Measurements from ENCODE around the gene C1QL2. TPM values are rescaled to one million over a fixed set of nuclear protein-coding genes. Genes with fewer than 3 reads are reported as not detected.

The C1QL2 gene
- total RNA-seq, 3 donors from 2014 or later = not detected

DNA sequence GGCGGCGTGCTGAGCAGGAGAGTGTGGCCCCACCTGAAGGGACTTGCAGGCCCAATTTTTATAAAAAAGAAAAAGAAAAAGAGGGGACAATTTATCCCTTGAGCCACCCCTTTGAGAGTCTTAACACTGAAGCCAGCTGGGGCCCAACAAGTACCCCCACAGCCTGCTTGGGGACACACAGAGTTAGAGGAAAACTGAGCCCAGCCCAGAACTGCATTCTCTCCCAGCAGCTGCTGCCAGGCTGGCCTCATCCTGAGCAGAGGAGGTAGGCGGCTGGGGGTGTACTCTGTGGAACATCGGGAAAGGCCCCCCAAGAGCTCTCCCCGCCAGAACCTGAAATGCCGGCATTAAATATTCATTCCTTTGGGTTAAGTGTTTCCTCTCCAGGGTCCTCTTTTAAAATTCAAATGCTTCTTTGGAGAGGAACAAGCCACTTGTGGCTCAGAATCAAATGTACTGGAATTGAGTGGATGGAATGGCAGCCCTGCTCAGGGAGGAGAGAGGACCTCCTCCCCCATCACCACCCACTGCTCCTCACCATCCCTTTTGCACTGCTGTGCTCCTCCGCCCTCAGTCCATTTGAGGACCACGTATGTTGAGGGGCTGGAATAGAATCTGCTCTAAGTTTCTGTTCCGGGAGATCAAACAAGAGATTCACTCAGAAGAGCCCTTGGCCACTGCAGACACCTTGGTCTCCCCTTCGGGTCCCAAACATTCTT is 45.6 kb downstream of the C1QL2 start:
- peaks cover 15% of the 10 kb centered on the region for H3K9me3 Mint-ChIP-seq
- ATAC-seq (no peak), DNase-seq (no peak)

DNA sequence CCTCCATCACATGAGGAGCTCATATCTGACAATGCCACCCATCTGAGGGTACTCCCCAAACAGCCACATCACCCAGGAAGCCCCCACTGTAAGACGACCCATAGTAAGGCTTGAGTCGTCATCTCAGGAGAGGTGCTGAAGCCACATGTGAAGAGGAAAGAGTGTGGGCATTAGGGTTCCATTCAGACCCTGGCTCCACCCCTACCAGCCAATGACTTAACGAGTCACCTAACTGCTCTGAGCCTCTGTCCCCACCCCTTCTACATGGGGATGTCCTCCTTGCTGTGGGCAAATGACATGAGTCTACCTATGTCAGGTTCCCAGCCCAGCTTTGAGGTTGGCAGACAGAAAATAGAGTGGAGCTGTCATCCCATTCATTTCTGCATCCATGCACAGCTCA is 46.3 kb downstream of the C1QL2 start:
- Mint-ChIP-seq H3K4me1 (ENCODE audit: low read depth) (no peaks in the 10 kb centered on the region), H3K4me3 (no peak overlapping the region), H3K9me3 (peaks cover 20% of the 10 kb centered on the region), H3K27me3 (ENCODE audit: low read depth) (peaks cover 12% of the 10 kb centered on the region), H3K36me3 (ENCODE audit: insufficient read depth) (peaks cover 2% of the 10 kb centered on the region)
- ATAC-seq (no peak), DNase-seq (no peak)

More for the DNA sequence above, 45.6 kb downstream of the C1QL2 start:
- Mint-ChIP-seq H3K27me3 (ENCODE audit: low read depth) (peaks cover 10% of the 10 kb centered on the region), H3K4me3 (no peak overlapping the region), H3K36me3 (ENCODE audit: insufficient read depth) (peaks cover 2% of the 10 kb centered on the region), H3K4me1 (ENCODE audit: low read depth) (no peaks in the 10 kb centered on the region)

DNA sequence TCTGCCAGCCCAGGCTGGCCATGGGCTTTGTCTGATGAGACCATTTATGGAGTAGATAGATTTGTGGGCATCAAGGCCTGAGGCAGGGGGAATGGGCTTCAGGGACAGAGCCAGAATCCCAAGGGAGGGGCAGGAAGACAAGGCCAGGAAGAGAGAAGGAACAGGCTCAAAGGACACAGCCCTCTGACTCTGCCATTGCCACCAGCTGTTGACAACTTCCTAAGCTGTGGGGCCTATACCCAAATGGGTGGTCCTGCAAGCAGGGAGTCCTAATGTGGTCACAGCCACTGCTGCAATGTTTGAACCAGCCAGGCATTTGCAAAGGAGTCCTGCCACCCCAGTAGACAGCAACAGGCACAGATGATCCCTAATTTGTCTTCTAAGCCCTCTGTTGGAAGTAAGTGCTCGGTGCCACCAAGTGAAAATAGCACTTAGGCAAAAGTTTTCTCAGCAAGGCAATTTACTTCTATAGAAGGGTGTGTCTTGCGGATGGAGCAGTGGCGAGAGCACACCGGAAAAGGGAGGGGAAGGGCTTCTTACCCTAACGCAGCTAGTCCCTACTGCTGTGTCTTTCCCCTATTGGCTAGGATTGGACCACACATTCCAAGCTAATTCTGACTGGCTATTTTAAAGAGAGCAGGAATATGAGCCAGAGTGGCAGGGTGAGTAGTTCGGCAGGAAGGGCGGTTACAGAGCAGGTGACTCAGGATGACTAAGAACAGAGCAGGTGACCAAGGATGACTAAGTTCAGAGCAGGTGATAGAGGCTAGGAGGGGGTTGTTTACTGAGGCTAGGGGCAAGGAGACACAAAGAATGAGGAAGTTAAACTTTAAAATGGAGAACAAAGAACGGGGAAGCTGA is 47.2 kb downstream of the C1QL2 start:
- no peak for DNase-seq
- peaks cover 2% of the 10 kb centered on the region for H3K36me3 Mint-ChIP-seq (ENCODE audit: insufficient read depth)
- no peaks in the 10 kb centered on the region for H3K4me1 Mint-ChIP-seq (ENCODE audit: low read depth)
- H3K27me3 Mint-ChIP-seq (ENCODE audit: low read depth) = peaks cover 15% of the 10 kb centered on the region
- H3K4me3 Mint-ChIP-seq = no peak overlapping the region
- H3K9me3 Mint-ChIP-seq = peaks cover 23% of the 10 kb centered on the region
- no peak for ATAC-seq

DNA sequence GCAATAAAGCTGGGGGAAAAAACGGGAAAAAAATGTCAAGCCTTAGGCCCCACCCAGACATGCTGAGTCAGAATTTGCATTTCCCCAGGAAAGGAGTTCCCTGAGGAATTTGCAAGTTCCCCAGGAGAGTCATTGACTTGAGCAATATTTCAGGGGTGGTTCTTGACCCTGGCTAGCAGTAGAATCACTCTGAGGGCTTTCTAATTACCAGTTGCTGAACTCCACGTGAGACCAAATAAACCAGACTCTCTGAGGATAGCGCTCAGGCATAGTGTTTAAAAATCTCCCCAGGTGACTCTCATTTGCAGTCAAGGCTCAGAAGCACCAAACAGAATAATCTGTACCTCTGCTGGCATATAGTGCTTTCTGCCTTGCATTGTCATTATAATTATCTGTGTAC is 48.7 kb downstream of the C1QL2 start:
- ATAC-seq (no peak), DNase-seq (no peak)
- H3K4me1 Mint-ChIP-seq (ENCODE audit: low read depth) = no peaks in the 10 kb centered on the region
- H3K4me3 Mint-ChIP-seq = no peak overlapping the region
- H3K9me3 Mint-ChIP-seq = peaks cover 23% of the 10 kb centered on the region
- peaks cover 13% of the 10 kb centered on the region for H3K27me3 Mint-ChIP-seq (ENCODE audit: low read depth)
- H3K36me3 Mint-ChIP-seq (ENCODE audit: insufficient read depth) = peaks cover 2% of the 10 kb centered on the region

DNA sequence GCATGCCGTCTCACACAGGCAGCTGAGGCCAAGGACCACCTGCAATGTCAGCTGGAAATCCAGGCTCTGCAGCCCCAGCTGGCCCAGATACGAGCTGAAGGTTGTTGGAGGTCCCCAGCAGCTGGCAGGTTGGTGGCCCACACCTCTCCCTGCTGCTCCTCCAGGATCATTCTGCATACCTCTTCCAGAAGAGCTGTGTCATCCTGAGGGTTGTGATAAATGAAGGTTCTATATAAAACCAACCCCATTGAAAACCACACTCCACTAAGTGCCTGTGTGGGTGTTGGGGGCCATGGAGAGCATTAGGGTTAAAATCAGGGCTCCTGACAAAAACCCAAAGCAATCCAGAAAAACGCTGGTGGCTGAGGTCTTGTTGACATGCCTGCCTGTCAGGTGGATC is 50.4 kb downstream of the C1QL2 start:
- DNase-seq = no peak
- H3K4me3 Mint-ChIP-seq = no peak overlapping the region
- peaks cover 6% of the 10 kb centered on the region for H3K27me3 Mint-ChIP-seq (ENCODE audit: low read depth)
- no peaks in the 10 kb centered on the region for H3K4me1 Mint-ChIP-seq (ENCODE audit: low read depth)
- peaks cover 2% of the 10 kb centered on the region for H3K36me3 Mint-ChIP-seq (ENCODE audit: insufficient read depth)
- ATAC-seq = no peak
- peaks cover 30% of the 10 kb centered on the region for H3K9me3 Mint-ChIP-seq

DNA sequence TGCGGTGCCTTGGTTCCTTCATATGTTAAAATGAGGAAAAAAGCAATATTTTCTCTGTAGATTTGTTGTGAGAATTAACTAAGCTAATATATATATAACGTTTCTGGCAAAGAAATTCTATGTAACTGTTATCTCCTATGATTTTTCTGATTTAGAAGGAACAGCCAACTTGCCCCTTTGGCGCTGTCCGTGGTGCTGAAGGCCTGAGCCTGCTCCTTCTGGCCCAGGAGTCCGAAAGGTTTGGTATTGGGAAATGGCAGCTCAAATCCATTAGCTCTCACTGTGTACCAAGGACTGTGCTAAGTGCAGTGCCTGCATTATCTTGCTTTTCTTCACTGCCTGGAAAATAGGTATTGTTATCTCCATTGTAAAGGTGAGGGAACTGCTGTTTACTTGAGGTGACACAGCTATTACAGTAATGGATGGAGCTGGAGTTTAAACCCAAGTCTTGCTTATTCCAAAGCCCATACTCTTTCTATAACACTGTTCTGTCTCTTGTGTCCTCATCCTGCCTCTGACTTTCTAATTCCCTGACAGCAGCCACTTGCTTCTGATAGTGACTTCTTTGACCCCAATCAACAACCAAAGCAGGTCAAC is 52.2 kb downstream of the C1QL2 start:
- H3K4me3 Mint-ChIP-seq = no peak overlapping the region
- DNase-seq = no peak
- no peak for ATAC-seq
- no peaks in the 10 kb centered on the region for H3K4me1 Mint-ChIP-seq (ENCODE audit: low read depth)
- peaks cover 5% of the 10 kb centered on the region for H3K27me3 Mint-ChIP-seq (ENCODE audit: low read depth)
- H3K36me3 Mint-ChIP-seq (ENCODE audit: insufficient read depth) = no peaks in the 10 kb centered on the region
- peaks cover 31% of the 10 kb centered on the region for H3K9me3 Mint-ChIP-seq

Other genes with a start within 250 kb of the C1QL2 start
- under 1 TPM in 2 of 3 donors, not detected in 1; 0.22 to 0.56 TPM for gene MARCO, start 216.6 kb downstream of the C1QL2 start, total RNA-seq
- under 1 TPM; 0.15 to 0.24 (median 0.18) TPM for gene STEAP3, start 65.1 kb upstream of the C1QL2 start, total RNA-seq
- gene C2orf76, start 208.1 kb upstream of the C1QL2 start, total RNA-seq = 10 to 100 TPM; 10.7 to 12.6 (median 10.9) TPM
- 10 to 100 TPM; 89.7 to 99.8 (median 93.8) TPM for gene DBI, start 208.2 kb upstream of the C1QL2 start, total RNA-seq